ENCODE measurements around the gene TMEM63C.
"Not testable (repeated sequence)": the region's sequence is repeated elsewhere in the genome, so short reads cannot be mapped to it uniquely, and the experiment has no call there.

The TMEM63C gene

GRCh38 chr14:77154421-77154820 lies 27.2 kb upstream of the TMEM63C start:
- DNase-seq (ENCODE audit: low read depth in 3 of 3): no peak

DNA sequence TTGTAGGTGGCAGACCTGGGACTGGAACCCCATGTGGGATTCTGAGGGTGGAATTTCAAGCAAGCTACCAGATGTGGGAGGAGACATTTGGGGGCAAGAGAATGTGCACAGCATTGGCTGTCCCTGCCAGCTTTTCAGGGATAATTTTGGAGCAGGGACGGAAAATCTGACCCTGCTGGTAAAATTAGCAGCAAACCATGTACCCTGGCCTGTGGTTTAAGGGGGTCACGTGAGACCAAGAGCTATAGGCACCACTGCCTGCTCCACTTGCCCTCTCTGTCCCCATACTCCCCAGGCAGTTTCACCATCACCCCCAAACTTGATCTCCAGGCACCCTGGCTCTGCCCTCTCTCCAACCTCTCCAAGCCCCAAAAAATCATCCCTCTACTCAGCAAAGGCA lies 26.5 kb upstream of the TMEM63C start:
- no peak for DNase-seq (ENCODE audit: low read depth in 3 of 3)

GRCh38 chr14:77157740-77158139 lies 23.9 kb upstream of the TMEM63C start:
- no peak for DNase-seq (ENCODE audit: low read depth in 3 of 3)

GRCh38 chr14:77158175-77158881 lies 23.3 kb upstream of the TMEM63C start:
- DNase-seq (ENCODE audit: low read depth in 3 of 3): no peak

GRCh38 chr14:77158882-77159255 lies 22.7 kb upstream of the TMEM63C start:
- DNase-seq (ENCODE audit: low read depth in 3 of 3): no peak

DNA sequence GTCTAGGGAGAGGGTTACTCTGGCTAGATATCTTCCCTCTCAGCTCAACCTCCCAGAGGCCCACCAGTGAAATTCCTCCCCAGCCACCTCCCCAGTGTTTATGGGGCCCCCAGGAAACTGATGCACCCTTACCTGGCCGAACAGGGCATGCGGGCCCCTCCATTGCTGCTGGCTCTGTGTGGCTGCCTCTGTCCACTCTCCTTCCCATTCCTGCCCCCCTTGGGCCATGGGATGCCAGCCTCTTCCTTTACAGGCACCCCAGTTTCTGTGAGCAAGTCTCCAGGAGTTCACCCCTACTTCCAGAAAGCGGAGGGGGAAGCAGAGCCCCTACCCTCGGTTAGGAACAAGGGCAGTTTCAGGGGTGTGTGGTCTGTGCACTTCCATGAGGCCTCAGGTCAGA lies 20.6 kb upstream of the TMEM63C start:
- DNase-seq (ENCODE audit: low read depth in 3 of 3): no peak

- no peak for DNase-seq (ENCODE audit: low read depth in 3 of 3)
These were observed 11.6 kb upstream of the TMEM63C start for GRCh38 chr14:77170045-77170444.

- DNase-seq (ENCODE audit: low read depth in 3 of 3): no peak
These were observed 8.7 kb upstream of the TMEM63C start for GRCh38 chr14:77172916-77173315.

DNA sequence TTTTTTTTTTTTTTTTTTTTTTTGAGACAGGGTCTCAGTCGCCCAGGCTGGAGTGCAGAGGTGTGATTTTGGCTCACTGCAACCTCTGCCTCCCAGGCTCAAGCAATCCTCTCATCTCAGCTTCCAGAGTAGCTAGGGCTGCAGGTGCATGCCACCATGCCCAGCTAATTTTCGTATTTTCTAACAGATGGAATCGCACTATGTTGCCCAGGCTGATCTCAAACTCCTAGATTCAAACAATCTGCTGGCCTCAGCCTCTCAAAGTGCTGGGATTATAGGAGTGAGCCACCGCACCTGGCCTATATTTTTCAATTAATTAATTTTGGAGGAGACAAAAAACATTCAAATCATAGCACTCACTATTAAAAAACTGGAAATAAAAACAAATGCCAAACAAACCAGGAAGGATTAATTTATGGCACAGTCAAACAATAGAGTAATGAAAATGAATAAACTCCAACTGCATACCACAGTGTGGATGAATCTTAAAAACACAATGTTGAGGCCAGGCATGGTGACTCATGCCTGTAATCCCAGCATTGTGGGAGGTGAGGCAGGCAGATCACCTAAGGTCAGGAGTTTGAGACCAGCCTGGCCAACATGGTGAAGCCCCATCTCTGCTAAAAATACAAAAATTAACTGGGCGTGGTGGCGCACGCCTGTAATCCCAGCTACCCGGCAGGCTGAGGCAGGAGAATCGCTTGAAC lies 7.5 kb upstream of the TMEM63C start:
- not testable (repeated sequence) for DNase-seq (ENCODE audit: low read depth in 3 of 3)

GRCh38 chr14:77175843-77176242 lies 5.8 kb upstream of the TMEM63C start:
- DNase-seq (ENCODE audit: low read depth in 3 of 3): no peak

DNA sequence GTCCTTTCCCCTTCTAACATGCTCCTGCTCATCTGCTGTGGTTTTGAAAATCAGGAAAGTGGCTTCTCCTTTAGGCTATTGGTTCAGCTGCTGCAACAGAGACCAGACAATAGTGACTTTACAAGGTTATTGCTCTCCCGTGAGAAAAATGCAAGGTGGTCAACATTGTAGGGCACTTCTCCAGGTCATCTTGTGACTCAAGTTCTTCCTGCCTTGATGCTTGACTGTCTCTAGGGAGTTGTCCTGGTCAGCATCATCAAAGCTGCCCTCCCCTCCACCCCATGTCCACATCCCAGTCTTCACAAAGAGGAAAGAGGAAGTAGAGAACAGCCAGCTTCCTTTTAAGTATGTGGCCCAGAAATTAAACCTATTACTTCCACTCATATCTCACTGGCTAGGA lies 3.9 kb upstream of the TMEM63C start:
- DNase-seq (ENCODE audit: low read depth in 3 of 3): no peak

DNA sequence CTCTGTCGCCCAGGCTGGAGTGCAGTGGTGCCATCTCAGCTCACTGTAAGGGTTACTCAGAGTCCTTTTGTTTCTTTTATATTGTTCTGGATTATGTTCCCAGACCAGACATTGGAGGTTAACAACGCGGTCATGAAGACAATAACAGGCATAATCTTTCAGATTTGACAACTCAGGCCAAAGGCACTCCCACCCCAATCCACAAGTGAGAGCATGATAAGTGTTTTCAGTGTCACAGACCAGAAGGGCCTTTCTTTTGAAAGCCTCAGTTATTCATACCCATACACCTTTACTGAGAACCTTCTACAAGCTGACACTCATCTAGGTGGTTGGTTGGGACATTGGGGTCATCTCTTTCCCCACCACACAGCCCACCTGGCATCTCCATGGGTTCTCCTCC lies 2.9 kb upstream of the TMEM63C start:
- no peak for DNase-seq (ENCODE audit: low read depth in 3 of 3)

DNA sequence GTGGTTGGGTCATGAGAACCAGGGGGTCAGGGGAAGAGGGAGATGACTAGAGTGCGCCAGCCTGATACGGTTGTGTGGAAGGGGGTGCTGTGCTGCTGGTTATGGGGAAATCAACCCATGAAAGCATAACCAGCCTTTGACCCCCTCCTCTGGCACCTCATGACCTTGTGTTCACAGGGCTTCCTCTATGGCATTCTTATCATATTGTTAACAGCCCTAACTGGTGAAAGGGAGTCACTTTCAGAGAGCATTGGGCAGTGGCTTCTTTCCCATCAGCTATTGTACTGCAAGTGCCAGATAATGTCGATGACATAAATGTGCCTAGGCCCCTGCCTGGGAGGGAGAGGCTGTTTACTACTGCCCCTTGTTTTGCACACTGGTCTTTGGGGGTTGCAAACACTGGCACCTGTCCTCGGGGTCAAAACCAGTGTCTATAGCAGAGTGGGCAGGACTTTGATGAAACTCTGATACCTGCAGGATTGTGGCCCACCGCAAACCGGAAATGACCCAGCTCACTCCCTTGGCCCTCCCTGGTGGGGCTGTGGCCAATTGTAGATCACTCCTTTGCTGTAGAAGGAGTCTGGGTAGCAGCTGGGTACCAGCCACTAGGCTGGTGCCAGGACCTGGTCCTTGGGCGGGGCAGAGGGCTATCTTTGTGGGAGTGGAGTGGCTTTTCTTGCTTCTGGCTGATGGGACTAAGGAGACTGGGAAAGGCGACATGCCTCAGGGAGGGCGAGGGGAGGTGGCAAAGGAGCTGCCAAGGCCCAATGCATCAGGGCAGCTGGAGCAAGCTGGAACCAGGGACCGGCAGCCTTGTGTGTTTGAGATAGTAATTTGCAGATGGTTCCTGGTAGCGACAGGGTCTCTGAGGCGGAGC lies 634 bp upstream of the TMEM63C start:
- DNase-seq (ENCODE audit: low read depth in 3 of 3): no peak

DNA sequence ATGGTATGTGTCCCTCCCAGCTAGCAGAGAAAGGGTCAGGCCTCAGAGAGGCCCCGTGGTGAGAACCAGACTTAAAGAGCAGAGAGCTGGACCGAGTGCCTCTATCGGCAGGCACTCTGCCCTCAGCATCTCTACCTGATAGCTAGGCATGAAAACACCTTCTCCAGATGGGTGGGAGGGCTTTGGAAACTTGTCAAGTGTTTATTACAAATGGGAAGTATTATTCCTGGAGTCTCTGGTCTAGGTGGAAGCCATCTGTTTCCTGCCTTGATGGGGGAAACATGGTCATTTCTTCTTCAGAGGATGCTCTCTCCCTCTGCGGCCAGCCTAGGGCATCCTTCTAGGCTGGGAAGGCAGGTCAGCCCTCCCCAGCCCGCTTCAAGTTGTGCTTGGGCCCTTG lies 2.3 kb downstream of the TMEM63C start:
- DNase-seq (ENCODE audit: low read depth in 3 of 3): no peak

DNA sequence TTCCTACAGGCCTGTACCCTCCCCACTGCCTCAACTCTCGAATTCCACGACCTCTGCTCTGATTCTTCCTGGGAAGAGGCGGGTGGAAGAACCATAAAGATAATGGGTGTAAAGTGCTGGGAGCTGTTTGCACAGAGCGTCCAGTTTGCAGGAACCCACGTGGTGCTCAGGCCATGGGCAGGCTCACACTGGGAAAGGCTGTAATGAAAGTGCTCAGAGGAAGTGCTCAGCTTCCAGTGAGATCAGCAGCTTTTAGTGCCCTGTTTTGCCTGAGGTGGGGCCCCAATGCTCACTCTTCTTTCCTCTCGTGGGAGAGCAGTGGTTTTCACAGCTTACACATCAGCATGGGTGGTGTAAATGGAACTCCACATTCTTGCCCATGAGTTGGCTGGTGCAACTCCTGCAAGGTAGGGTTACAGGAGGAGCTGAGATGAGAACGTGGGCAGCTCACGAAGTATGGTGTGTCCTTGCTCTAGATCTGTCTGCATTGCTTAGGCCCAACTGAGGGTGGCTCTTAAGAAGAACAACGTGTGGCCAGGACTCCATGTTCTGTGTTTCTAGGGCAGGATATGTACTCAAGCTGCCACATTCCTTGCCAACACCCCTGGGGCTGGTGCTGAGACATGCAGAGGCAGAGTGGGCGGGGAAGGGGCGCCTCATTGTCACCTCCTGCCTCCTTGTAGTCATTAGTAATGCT lies 2.9 kb downstream of the TMEM63C start:
- DNase-seq (ENCODE audit: low read depth in 3 of 3): no peak

DNA sequence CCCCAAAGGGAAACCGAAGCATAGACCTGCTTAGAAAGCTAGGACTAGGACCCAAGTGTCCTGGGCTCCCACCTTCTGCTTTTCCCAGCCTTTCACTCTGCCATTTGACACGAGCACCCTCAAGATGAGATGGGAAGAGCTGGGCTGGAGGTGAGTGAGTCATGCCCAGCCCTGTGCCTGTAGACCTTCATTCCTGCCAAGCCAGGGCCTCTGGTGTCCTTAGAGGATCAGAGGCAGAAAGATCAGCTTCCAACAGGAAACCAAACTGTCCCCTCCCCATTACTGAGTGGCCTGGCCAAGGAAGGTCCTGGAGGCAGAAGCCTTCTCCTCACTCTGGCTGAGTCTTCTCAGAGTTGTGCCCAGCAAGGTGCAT lies 3.5 kb downstream of the TMEM63C start:
- no peak for DNase-seq (ENCODE audit: low read depth in 3 of 3)

GRCh38 chr14:77186911-77187648 lies 5.5 kb downstream of the TMEM63C start:
- no peak for DNase-seq (ENCODE audit: low read depth in 3 of 3)

GRCh38 chr14:77187649-77188012 lies 6.0 kb downstream of the TMEM63C start:
- no peak for DNase-seq (ENCODE audit: low read depth in 3 of 3)

GRCh38 chr14:77189479-77189878 lies 7.9 kb downstream of the TMEM63C start:
- no peak for DNase-seq (ENCODE audit: low read depth in 3 of 3)

DNA sequence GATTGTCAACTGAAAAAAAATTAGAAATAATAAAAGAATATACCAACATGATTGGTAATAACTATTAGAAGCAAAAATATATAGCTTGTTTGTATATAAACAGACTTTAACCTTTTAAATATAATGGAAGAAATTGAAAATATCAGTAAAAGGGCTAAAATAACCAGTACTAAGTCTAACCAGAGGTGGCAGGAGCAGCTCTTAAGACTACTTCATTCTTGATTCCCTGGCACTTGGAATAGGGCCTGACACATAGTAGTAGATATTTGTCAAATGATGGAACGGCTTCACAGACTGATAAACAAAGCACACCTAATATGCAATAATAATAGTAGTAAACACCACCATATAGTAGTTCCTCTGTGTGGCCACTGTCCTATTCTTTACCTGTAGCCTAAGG lies 9.4 kb downstream of the TMEM63C start:
- DNase-seq (ENCODE audit: low read depth in 3 of 3): no peak

DNA sequence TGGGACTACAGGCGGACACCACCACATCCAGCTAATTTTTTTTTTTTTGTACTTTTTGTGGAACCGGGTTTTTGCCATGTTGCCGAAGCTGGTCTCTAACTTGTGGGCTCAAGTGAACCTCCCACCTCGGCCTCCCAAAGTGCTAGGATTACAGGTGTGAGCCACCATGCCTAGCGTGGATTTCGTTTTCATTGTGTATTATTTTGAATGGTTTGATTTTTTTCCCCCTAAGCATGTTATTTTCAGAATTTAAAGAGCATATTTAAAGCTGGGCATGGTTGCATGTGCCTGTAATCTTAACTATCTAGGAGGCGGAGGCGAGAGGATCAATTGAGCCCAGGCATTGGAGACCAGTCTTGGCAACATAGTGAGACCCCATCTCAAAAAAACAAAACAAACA lies 13.1 kb downstream of the TMEM63C start:
- no peak for DNase-seq (ENCODE audit: low read depth in 3 of 3)

DNA sequence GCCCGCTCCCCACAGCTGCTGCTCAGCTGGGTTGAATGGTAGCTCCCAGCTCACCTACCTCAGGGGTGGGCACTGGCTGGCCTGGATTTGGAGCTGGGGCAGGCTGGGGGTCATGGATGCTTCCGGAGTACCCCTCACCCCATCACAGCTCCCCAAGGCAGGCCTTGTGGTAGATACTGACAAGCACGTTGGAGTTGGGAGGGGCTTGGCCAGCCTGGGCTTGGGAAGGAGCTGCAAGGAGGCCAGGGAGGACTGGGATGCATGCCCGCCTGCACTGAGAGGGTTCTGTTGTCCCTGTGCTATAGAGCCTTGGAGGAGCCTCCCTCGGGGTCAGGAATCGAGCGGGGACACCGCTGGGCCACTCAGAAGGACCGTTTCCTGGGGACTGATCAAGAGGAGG lies 14.2 kb downstream of the TMEM63C start:
- DNase-seq (ENCODE audit: low read depth in 3 of 3): no peak
